Smooth muscle cell (in vitro differentiated cells): ENCODE data around the gene BAIAP2. TPM values are rescaled to one million over a fixed set of nuclear protein-coding genes. Genes with fewer than 3 reads are reported as not detected.

ENCODE experiments used
- DNase-seq: peaks from one replicate; lab custom pipeline; 2025; ENCODE audit not compliant: unreplicated experiment; lab: John Stamatoyannopoulos, UW
- H2AFZ ChIP-seq: fragments of 200-600 bp; sonication (generic); 2 replicates; pipeline ENCODE4 v1.6.0; 2016; ENCODE audit warnings: antibody characterized with exemption, low read depth, mild to moderate bottlenecking
- H3F3A ChIP-seq: fragments of 200-600 bp; sonication (generic); 2 replicates; pipeline ENCODE4 v1.6.0; 2017; ENCODE audit warnings: antibody characterized with exemption, low read depth
- H3K27ac ChIP-seq: fragments of 200-600 bp; sonication (generic); 2 replicates; pipeline ENCODE4 v1.5.1; 2016; ENCODE audit warnings: low read depth, mild to moderate bottlenecking
- H3K27me3 ChIP-seq: fragments of 200-600 bp; sonication (generic); 2 replicates; pipeline ENCODE4 v1.6.1; 2016; ENCODE audit warnings: low read depth, mild to moderate bottlenecking
- H3K36me3 ChIP-seq: fragments of 200-600 bp; sonication (generic); 2 replicates; pipeline ENCODE4 v1.5.1; 2016; ENCODE audit warnings: low read depth
- H3K4me1 ChIP-seq: fragments of 200-600 bp; sonication (generic); 2 replicates; pipeline ENCODE4 v1.5.1; 2016; ENCODE audit warnings: low read depth
- H3K4me2 ChIP-seq: fragments of 200-600 bp; sonication (generic); 2 replicates; pipeline ENCODE4 v1.6.0; 2016; ENCODE audit warnings: mild to moderate bottlenecking
- H3K4me3 ChIP-seq: fragments of 200-600 bp; sonication (generic); 2 replicates; pipeline ENCODE4 v1.5.1; 2016; ENCODE audit warnings: mild to moderate bottlenecking
- H3K79me2 ChIP-seq: fragments of 200-600 bp; sonication (generic); 2 replicates; pipeline ENCODE4 v1.6.0; 2016; ENCODE audit warnings: low read depth, mild to moderate bottlenecking
- H3K9ac ChIP-seq: fragments of 200-600 bp; sonication (generic); 2 replicates; pipeline ENCODE4 v1.6.0; 2016; ENCODE audit warnings: low read depth
- H3K9me3 ChIP-seq: fragments of 200-600 bp; sonication (generic); replicated peaks from 2 replicates; pipeline ENCODE4 v1.5.1; 2016; ENCODE audit warnings: low read depth
- H4K20me1 ChIP-seq: fragments of 200-600 bp; sonication (generic); 2 replicates; pipeline ENCODE4 v1.6.0; 2016; ENCODE audit warnings: low read depth
- CTCF ChIP-seq: fragments of 200-600 bp; sonication (generic); IDR thresholded peaks from 2 replicates; pipeline ENCODE4 v1.5.1; 2017; ENCODE audit warnings: borderline replicate concordance, mild to moderate bottlenecking, antibody characterized with exemption; ENCODE audit not compliant: insufficient read depth, poor library complexity, severe bottlenecking
- WGBS: methylation state at CpG from one replicate; pipeline ENCODE4 v1.1.7; 2016; ENCODE audit warnings: low lambda C conversion rate; 5-methylcytosine and 5-hydroxymethylcytosine counted together
- polyA plus RNA-seq: library from polyadenylated mRNA; unstranded; fragments of >200 nt; fragmentation: Nextera tagmentation; extraction: Ambion mirVana; gene quantifications from 2 replicates; pipeline ENCODE4 v1.2.1, GENCODE V29; 2016
- total RNA-seq: library from RNA; depleted of rRNA; stranded (reverse); fragments of >200 nt; gene quantifications from 2 replicates; pipeline ENCODE4 v1.2.3, GENCODE V29; 2014

Gene BAIAP2
- total and polyA plus RNA-seq, 2 experiments from 2014 or later, result 26.6 to 41.9 TPM

GRCh38 chr17:81044764-81045589, 10.0 kb downstream of the BAIAP2 start:
- DNase-seq, result no peak
- peaks cover 90% of the 10 kb centered on the region for H3K79me2 ChIP-seq

GRCh38 chr17:81045590-81046095, 10.7 kb downstream of the BAIAP2 start:
- Histone ChIP-seq H3K27ac (no peak overlapping the region), H3K27me3 (no peaks in the 10 kb centered on the region), H3K4me3 (no peak overlapping the region), H3K4me1 (peaks cover 15% of the 10 kb centered on the region), H2AFZ (no peak overlapping the region), H3K4me2 (no peak overlapping the region), H3K9me3 (no peaks in the 10 kb centered on the region), H3K79me2 (peaks cover 96% of the 10 kb centered on the region), H3F3A (peaks cover 4% of the 10 kb centered on the region), H4K20me1 (peaks cover 100% of the 10 kb centered on the region), H3K36me3 (no peaks in the 10 kb centered on the region), H3K9ac (no peak overlapping the region)
- 94% methylated on average over 7 of the region's 9 CpGs for WGBS
- DNase-seq, result no peak
- no peak for TF ChIP-seq CTCF

More at GRCh38 chr17:81044764-81045589, 10.0 kb downstream of the BAIAP2 start:
- no peaks in the 10 kb centered on the region for H3K27me3 ChIP-seq
- H3K9ac ChIP-seq, result no peak overlapping the region
- H3F3A ChIP-seq, result peaks cover 4% of the 10 kb centered on the region
- H3K36me3 ChIP-seq, result no peaks in the 10 kb centered on the region
- peak overlapping the region; percentile 27 for H3K27ac ChIP-seq
- no peak overlapping the region for H2AFZ ChIP-seq
- no peak overlapping the region for H3K4me2 ChIP-seq
- no peak for TF ChIP-seq CTCF
- WGBS, result 89% methylated on average over 28 of the region's 28 CpGs
- peaks cover 100% of the 10 kb centered on the region for H4K20me1 ChIP-seq
- H3K9me3 ChIP-seq, result no peaks in the 10 kb centered on the region
- H3K4me3 ChIP-seq, result no peak overlapping the region
- peaks cover 21% of the 10 kb centered on the region for H3K4me1 ChIP-seq

- Histone ChIP-seq H3K79me2 (peaks cover 98% of the 10 kb centered on the region), H3K4me3 (no peak overlapping the region), H3K9ac (no peak overlapping the region), H2AFZ (no peak overlapping the region), H3K4me2 (no peak overlapping the region), H3F3A (peaks cover under 1% of the 10 kb centered on the region), H4K20me1 (peaks cover 100% of the 10 kb centered on the region), H3K27ac (no peak overlapping the region), H3K36me3 (no peaks in the 10 kb centered on the region), H3K9me3 (no peaks in the 10 kb centered on the region), H3K4me1 (peaks cover 11% of the 10 kb centered on the region), H3K27me3 (no peaks in the 10 kb centered on the region)
- no peak for TF ChIP-seq CTCF
- WGBS, result 95% methylated on average over 17 of the region's 17 CpGs
- no peak for DNase-seq
These were observed 11.3 kb downstream of the BAIAP2 start for GRCh38 chr17:81046132-81046769.
